Measurements from ENCODE around the gene MISP. TPM values are rescaled to one million over a fixed set of nuclear protein-coding genes. Genes with fewer than 3 reads are reported as not detected.

MISP gene
- total and polyA plus RNA-seq, 2 of the 8 experiments (the other 6 are each of a cell fraction or from before 2014, with no cell fraction given) = 0.43 to 0.45 TPM

DNA sequence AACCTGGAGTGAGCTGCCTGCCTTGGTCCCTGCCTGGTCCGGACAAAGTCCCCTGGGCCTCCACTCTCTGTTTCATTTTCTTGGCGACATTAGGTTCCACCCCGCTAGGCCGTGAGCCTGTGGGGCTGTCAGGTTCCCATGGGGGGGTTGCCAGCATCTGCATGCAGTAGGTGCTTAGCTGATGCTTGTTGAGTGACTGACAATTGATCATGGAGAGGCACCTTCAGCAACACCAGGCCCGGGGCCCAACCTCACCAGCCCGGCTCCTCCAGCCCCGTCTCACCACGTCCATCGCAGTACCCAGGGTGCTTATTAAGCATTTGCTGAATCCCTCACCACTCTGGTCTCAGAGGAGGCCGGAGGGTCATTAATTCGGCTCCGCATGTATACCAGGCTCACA is 13.4 kb downstream of the MISP start (continued):
- TF ChIP-seq CBX5 (IDR thresholded peaks at IDR 0.05; ENCODE audit: low read depth, low read length) = no peak
- TF ChIP-seq SP2 (IDR thresholded peaks at IDR 0.05; ENCODE audit: low read length) = no peak
